GM13976 (cell line): ENCODE data around the gene MRPL9.

Experiments
- DNase-seq: peaks from one replicate; pipeline ENCODE4 v3.0.0; 2012; ENCODE audit warnings: low spot score
- in situ Hi-C: fragments of 300-500 bp; cut with MboI; formaldehyde crosslinking; loops from one replicate; pipeline ENCODE4 v1.12.0; 2022; ENCODE audit warnings: low sequenced_read_pairs, mixed read lengths, inconsistent platforms; ENCODE audit not compliant: unreplicated experiment
- TF ChIP-seq, protein P1 (sequence below): IDR thresholded peaks from 2 replicates; pipeline ENCODE4 v1.5.1; 2012; ENCODE audit warnings: borderline replicate concordance, mild to moderate bottlenecking; ENCODE audit not compliant: insufficient read depth; ENCODE audit errors: extremely low read depth, missing control alignments, control extremely low read depth

Gene MRPL9

DNA sequence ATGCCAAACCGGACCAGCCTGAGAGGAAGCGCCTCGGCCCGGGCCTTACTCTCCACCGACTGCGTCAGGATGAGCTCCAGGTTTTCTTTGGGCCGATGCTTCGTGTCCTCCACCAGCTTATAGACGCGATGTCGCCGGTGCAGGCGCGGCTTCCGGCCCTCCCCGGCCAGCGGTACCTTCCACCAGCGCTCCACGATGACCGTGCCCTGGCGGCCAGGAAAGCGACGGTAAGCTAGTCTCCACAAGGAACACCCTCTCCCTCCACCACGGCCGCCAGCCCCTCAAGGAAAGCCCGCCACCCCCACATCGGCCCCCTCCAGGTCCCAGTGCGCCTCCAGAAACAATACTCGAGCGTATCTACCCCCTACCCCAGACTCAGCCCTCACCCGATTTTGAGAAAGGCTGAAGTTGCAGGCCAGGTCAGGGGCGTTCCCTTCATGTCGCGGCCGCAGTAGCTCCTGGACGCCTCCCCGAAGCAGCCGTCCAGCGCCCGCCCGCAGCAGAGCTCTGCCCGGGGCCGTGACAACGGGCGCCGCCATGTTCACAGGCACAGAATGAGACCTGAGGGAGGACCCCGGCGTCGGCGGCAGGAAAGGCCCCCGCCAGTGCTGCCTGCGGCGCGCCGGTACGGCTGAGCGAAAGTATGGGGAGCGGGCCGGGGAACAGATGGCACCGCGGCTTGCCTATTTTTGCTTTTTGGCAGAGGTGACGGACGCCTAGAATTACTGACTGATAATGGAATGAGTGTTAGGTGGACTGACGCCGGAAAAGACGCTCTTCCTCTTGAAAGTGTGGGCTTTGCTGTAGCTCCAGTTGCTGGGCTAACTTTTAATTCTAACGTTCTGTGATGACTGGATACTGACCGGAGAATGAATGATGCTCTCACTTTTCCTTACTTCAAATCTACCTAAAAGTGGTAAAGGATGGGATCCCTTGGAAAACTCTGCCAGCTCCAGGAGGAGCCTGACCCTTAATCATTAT lies at the start of gene MRPL9:
TSS of gene MRPL9 (minus strand) at position 556 of the 981 bp plus-strand sequence. CDS start at position 539, 17 bp downstream.
- DNase-seq = peak; percentile 97
- in situ Hi-C loops = no loop called here
- TF ChIP-seq, protein P1, sequence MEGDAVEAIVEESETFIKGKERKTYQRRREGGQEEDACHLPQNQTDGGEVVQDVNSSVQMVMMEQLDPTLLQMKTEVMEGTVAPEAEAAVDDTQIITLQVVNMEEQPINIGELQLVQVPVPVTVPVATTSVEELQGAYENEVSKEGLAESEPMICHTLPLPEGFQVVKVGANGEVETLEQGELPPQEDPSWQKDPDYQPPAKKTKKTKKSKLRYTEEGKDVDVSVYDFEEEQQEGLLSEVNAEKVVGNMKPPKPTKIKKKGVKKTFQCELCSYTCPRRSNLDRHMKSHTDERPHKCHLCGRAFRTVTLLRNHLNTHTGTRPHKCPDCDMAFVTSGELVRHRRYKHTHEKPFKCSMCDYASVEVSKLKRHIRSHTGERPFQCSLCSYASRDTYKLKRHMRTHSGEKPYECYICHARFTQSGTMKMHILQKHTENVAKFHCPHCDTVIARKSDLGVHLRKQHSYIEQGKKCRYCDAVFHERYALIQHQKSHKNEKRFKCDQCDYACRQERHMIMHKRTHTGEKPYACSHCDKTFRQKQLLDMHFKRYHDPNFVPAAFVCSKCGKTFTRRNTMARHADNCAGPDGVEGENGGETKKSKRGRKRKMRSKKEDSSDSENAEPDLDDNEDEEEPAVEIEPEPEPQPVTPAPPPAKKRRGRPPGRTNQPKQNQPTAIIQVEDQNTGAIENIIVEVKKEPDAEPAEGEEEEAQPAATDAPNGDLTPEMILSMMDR = no peak

DNA sequence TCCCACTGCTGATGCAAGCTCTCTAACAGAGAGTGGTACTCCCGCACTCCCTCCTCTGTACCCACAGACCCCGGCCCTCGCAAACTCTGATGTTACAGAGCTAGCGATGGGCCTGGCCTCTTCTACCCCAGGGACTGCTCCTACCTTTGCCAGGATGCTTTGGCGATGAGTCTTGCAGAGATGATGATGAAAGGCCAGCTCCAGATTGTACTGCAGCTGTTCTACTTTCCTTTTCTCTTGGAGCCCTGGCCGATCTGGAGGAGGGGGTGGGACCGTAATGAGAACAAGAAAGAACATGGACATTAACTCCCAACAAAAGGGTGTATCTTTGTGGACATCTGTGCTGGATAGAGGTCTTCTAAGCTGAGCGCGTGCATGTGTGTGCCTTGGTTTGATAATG lies 47.9 kb upstream of the MRPL9 start:
- DNase-seq = no peak
- TF ChIP-seq, protein P1 = no peak
- in situ Hi-C loops = no loop called here

DNA sequence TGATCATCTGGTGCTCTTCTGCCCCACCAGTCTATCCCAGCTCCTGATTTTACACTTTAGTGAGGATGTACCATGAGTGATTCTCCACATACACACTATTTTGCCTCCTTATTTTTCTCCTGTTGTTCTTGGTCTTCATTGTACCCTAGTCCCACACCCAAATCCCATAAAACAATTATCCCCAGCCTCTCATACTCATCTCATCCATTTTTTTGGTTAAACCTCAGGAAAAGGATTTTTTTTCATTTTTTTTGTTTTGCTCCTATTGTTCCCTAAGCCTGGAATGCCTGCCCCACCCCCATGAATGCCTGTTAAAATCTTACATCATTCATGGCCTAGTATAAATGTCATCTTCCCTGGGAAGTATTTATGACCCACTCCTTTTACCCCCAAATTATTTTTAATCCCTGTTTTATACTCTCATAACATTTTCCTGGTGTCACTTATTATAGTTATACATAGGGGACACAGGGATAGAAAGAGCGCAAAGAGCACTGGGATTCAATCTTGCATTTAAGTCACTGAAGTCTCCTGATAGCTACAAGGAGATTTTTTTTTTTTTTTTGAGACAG lies 46.8 kb upstream of the MRPL9 start:
- DNase-seq = no peak
- TF ChIP-seq, protein P1 = no peak
- in situ Hi-C loops = no loop called here

DNA sequence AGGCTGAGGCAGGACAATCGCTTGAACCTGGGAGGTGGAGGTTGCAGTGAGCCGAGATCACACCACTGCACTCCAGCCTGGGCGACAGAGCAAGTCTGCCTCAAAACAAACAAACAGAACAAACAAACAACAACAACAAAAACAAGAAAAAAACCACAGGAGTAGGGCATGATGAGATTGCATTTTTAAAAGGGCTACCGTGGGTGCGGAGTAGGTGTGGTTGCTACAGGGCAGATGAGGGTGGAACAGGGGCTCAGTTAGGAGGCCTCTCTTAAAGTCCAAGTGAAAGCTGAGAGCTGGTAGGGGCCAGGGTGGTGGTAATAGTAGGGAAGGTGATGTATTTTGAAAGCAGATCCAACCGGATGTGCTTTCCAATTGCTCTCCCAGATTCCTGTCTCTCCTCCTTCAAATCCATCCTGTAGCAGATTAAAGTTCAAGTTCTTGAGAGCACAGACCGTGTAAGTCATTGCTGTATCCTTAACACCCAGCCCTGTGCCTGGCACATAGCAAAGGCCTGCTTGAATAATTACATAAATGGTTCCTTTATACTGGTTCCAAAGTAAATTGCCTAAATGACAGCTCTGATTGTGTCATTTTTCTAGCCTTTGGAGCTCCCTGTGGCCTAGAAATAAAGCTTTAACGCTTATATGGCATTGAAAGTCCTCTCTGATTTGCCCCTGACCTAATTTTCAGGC lies 46.1 kb upstream of the MRPL9 start:
- TF ChIP-seq, protein P1 = no peak
- in situ Hi-C loops = no loop called here
- no peak for DNase-seq

DNA sequence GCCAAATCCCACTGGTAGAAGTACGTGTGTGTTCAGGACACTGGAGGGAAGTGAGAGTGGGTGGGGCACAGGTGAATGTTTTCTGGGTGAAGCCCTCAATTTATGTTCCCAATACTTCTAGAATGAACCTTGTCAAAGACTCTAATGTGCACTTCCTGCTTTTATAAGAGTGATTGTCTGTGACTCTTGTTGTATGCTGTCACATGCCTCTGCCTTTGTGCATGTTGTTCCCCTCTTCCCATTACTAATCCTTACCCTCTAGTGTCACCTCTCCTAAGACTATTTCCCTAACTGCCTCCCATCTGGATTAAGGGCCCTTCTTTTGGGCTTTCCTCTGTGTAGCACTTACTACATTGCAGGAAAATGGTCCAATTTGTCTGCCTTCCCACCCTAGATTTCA lies 44.5 kb upstream of the MRPL9 start:
- TF ChIP-seq, protein P1 = no peak
- DNase-seq = no peak
- in situ Hi-C loops = no loop called here

DNA sequence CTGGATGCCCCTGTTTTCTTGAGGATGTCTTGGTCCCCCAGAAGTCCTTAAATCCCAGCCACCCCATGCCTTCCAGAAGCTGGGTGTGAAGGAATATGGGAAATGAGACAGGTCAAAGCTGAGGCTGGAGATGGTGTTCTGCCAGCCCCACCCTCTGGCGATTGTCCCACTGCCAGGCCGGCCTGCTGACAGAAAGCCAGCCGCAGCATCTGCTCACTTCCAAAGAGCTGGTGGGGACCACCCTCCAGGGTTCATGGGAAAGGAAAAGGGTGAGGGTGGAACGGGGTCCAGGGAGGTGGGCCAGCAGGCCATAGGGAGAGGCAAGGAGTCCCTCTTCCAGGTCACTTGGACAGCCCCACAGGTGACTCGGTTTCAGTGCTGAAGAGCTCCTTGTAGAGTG lies 43.8 kb upstream of the MRPL9 start:
- in situ Hi-C loops = no loop called here
- DNase-seq = no peak
- TF ChIP-seq, protein P1 = no peak
